Loucy (cell line): ENCODE results near the gene HMCN1.

Experiments
- H2AFZ ChIP-seq: fragments of 200-600 bp; sonication (generic); 2 replicates; pipeline ENCODE4 v1.6.0; 2016; ENCODE audit warnings: antibody characterized with exemption, mild to moderate bottlenecking, low read length, moderate library complexity
- H3F3A ChIP-seq: fragments of 200-600 bp; 2 replicates; pipeline ENCODE4 v1.6.0; 2016; ENCODE audit warnings: antibody characterized with exemption, low read depth, mild to moderate bottlenecking
- H3K27me3 ChIP-seq: fragments of 200-600 bp; sonication (generic); 2 replicates; pipeline ENCODE4 v1.6.1; 2014; ENCODE audit warnings: low read length, mild to moderate bottlenecking; ENCODE audit not compliant: insufficient read depth, poor library complexity, severe bottlenecking
- H3K36me3 ChIP-seq: fragments of 200-600 bp; sonication (generic); 2 replicates; pipeline ENCODE4 v1.6.1; 2016; ENCODE audit warnings: low read length; ENCODE audit not compliant: insufficient read depth
- H3K4me1 ChIP-seq: fragments of 200-600 bp; sonication (generic); 2 replicates; pipeline ENCODE4 v1.5.1; 2014; ENCODE audit warnings: low read length, mild to moderate bottlenecking; ENCODE audit not compliant: insufficient read depth, poor library complexity, severe bottlenecking
- H3K4me2 ChIP-seq: fragments of 200-600 bp; sonication (generic); 2 replicates; pipeline ENCODE4 v1.6.0; 2014; ENCODE audit warnings: antibody characterized with exemption, low read length, low read depth, mild to moderate bottlenecking; ENCODE audit not compliant: poor library complexity, severe bottlenecking
- H3K4me3 ChIP-seq: fragments of 200-600 bp; sonication (generic); 2 replicates; pipeline ENCODE4 v1.5.1; 2014; ENCODE audit warnings: low read length, mild to moderate bottlenecking, mixed read lengths; ENCODE audit not compliant: poor library complexity, severe bottlenecking
- H3K79me2 ChIP-seq: fragments of 200-600 bp; sonication (generic); 2 replicates; pipeline ENCODE4 v1.6.1; 2014; ENCODE audit warnings: low read length; ENCODE audit not compliant: insufficient read depth
- H3K9ac ChIP-seq: fragments of 200-600 bp; sonication (generic); 2 replicates; pipeline ENCODE4 v1.6.0; 2014; ENCODE audit warnings: mild to moderate bottlenecking, low read depth, low read length, moderate library complexity; ENCODE audit not compliant: poor library complexity, severe bottlenecking
- H3K9me2 ChIP-seq: fragments of 200-600 bp; sonication (generic); replicated peaks from 2 replicates; pipeline ENCODE4 v1.6.1; 2016; ENCODE audit warnings: low read depth, low read length, mixed read lengths
- H3K9me3 ChIP-seq: fragments of 200-600 bp; sonication (generic); 2 replicates; pipeline ENCODE4 v1.6.1; 2014; ENCODE audit warnings: mild to moderate bottlenecking, antibody characterized with exemption, low read length, low read depth; ENCODE audit not compliant: insufficient read depth
- H4K20me1 ChIP-seq: fragments of 200-600 bp; sonication (generic); 2 replicates; pipeline ENCODE4 v1.6.0; 2014; ENCODE audit warnings: antibody characterized with exemption, low read length, mild to moderate bottlenecking; ENCODE audit not compliant: insufficient read depth, poor library complexity, severe bottlenecking
- CTCF ChIP-seq: fragments of 200-600 bp; sonication (generic); conservative IDR thresholded peaks from 2 replicates; pipeline ENCODE4 v1.5.1; 2014; ENCODE audit warnings: mild to moderate bottlenecking, antibody characterized with exemption, low read length
- EZH2phosphoT487 ChIP-seq: fragments of 200-600 bp; IDR thresholded peaks from 2 replicates; pipeline ENCODE4 v1.6.1; 2018; ENCODE audit warnings: antibody characterized with exemption, mild to moderate bottlenecking, moderate library complexity, borderline replicate concordance

The HMCN1 gene

GRCh38 chr1:185965870-185966269 lies 231.7 kb downstream of the HMCN1 start:
- no peak overlapping the region for H2AFZ ChIP-seq
- H3K4me1 ChIP-seq: no peaks in the 10 kb centered on the region
- H4K20me1 ChIP-seq: no peaks in the 10 kb centered on the region
- no peaks in the 10 kb centered on the region for H3K9me2 ChIP-seq
- H3K4me3 ChIP-seq: no peak overlapping the region
- H3K79me2 ChIP-seq: no peaks in the 10 kb centered on the region
- H3K4me2 ChIP-seq: no peak overlapping the region
- TF ChIP-seq CTCF: no peak
- no peak for TF ChIP-seq EZH2phosphoT487
- H3K27me3 ChIP-seq: no peaks in the 10 kb centered on the region
- no peaks in the 10 kb centered on the region for H3K36me3 ChIP-seq
- H3K9ac ChIP-seq: no peak overlapping the region
- no peaks in the 10 kb centered on the region for H3F3A ChIP-seq
- no peaks in the 10 kb centered on the region for H3K9me3 ChIP-seq

- Histone ChIP-seq H3K36me3 (no peaks in the 10 kb centered on the region), H3K79me2 (no peaks in the 10 kb centered on the region), H3K9me2 (no peaks in the 10 kb centered on the region), H3K9me3 (no peaks in the 10 kb centered on the region), H3K27me3 (no peaks in the 10 kb centered on the region), H3F3A (no peaks in the 10 kb centered on the region), H3K4me1 (no peaks in the 10 kb centered on the region), H3K4me2 (no peak overlapping the region), H4K20me1 (no peaks in the 10 kb centered on the region), H2AFZ (no peak overlapping the region), H3K4me3 (no peak overlapping the region), H3K9ac (no peak overlapping the region)
- TF ChIP-seq CTCF: no peak
- no peak for TF ChIP-seq EZH2phosphoT487
These were observed 232.3 kb downstream of the HMCN1 start for GRCh38 chr1:185966471-185966870.

- no peaks in the 10 kb centered on the region for H3K9me2 ChIP-seq
- H3K9me3 ChIP-seq: no peaks in the 10 kb centered on the region
- H4K20me1 ChIP-seq: no peaks in the 10 kb centered on the region
- H3F3A ChIP-seq: no peaks in the 10 kb centered on the region
- H2AFZ ChIP-seq: no peak overlapping the region
- H3K9ac ChIP-seq: no peak overlapping the region
- H3K79me2 ChIP-seq: no peaks in the 10 kb centered on the region
- TF ChIP-seq CTCF (no peak), EZH2phosphoT487 (no peak)
- H3K4me3 ChIP-seq: no peak overlapping the region
- no peaks in the 10 kb centered on the region for H3K36me3 ChIP-seq
- no peaks in the 10 kb centered on the region for H3K27me3 ChIP-seq
- H3K4me2 ChIP-seq: no peak overlapping the region
- no peaks in the 10 kb centered on the region for H3K4me1 ChIP-seq
These were observed 234.8 kb downstream of the HMCN1 start for GRCh38 chr1:185969028-185969427.
